HG02678 (cell line): Measurements from ENCODE around the gene TBC1D3B.
"Not testable (repeated sequence)": the region's sequence is repeated elsewhere in the genome, so short reads cannot be mapped to it uniquely, and the experiment has no call there.

Experiments
- ATAC-seq: cut with Tn5 transposase; IDR thresholded peaks from one replicate; pipeline ENCODE4 v1.9.1; 2021; ENCODE audit warnings: mild to moderate bottlenecking, moderate library complexity; ENCODE audit not compliant: unreplicated experiment

TBC1D3B gene

GRCh38 chr17:36201506-36201905 is 25.1 kb upstream of the TBC1D3B start:
- ATAC-seq: peak; percentile 34

- not testable (repeated sequence) for ATAC-seq
These were observed 24.7 kb upstream of the TBC1D3B start for GRCh38 chr17:36201102-36201501.

- no peak for ATAC-seq
These were observed 22.5 kb upstream of the TBC1D3B start for GRCh38 chr17:36198831-36199465.

- no peak for ATAC-seq
These were observed 20.9 kb upstream of the TBC1D3B start for GRCh38 chr17:36197387-36197703.

- no peak for ATAC-seq
These were observed 19.7 kb upstream of the TBC1D3B start for GRCh38 chr17:36196131-36196486.

GRCh38 chr17:36195434-36196130 is 19.1 kb upstream of the TBC1D3B start:
- no peak for ATAC-seq

GRCh38 chr17:36194832-36195433 is 18.5 kb upstream of the TBC1D3B start:
- ATAC-seq: not testable (repeated sequence)

- not testable (repeated sequence) for ATAC-seq
These were observed 17.9 kb upstream of the TBC1D3B start for GRCh38 chr17:36194147-36194831.

GRCh38 chr17:36193216-36193775 is 16.9 kb upstream of the TBC1D3B start:
- no peak for ATAC-seq

- not testable (repeated sequence) for ATAC-seq
These were observed 14.3 kb upstream of the TBC1D3B start for GRCh38 chr17:36190549-36191330.

GRCh38 chr17:36189993-36190392 is 13.6 kb upstream of the TBC1D3B start:
- not testable (repeated sequence) for ATAC-seq

GRCh38 chr17:36188891-36189306 is 12.5 kb upstream of the TBC1D3B start:
- peak; percentile 63 for ATAC-seq

GRCh38 chr17:36187943-36188665 is 11.7 kb upstream of the TBC1D3B start:
- not testable (repeated sequence) for ATAC-seq

GRCh38 chr17:36186810-36187763 is 10.7 kb upstream of the TBC1D3B start:
- not testable (repeated sequence) for ATAC-seq

GRCh38 chr17:36185416-36185815 is 9.0 kb upstream of the TBC1D3B start:
- ATAC-seq: no peak

GRCh38 chr17:36184023-36184765 is 7.8 kb upstream of the TBC1D3B start:
- no peak for ATAC-seq

GRCh38 chr17:36183001-36183971 is 6.8 kb upstream of the TBC1D3B start:
- no peak for ATAC-seq
